ENCODE measurements around the gene SMARCC2. TPM values are rescaled to one million over a fixed set of nuclear protein-coding genes. Genes with fewer than 3 reads are reported as not detected.
A peak's percentile ranks its signal among the peaks of the same experiment; 100 is the strongest.

Gene SMARCC2
- total and polyA plus RNA-seq, 2 of the 13 experiments (the other 11 are each of a cell fraction or from before 2014, with no cell fraction given), result 21.3 to 24.1 TPM

DNA sequence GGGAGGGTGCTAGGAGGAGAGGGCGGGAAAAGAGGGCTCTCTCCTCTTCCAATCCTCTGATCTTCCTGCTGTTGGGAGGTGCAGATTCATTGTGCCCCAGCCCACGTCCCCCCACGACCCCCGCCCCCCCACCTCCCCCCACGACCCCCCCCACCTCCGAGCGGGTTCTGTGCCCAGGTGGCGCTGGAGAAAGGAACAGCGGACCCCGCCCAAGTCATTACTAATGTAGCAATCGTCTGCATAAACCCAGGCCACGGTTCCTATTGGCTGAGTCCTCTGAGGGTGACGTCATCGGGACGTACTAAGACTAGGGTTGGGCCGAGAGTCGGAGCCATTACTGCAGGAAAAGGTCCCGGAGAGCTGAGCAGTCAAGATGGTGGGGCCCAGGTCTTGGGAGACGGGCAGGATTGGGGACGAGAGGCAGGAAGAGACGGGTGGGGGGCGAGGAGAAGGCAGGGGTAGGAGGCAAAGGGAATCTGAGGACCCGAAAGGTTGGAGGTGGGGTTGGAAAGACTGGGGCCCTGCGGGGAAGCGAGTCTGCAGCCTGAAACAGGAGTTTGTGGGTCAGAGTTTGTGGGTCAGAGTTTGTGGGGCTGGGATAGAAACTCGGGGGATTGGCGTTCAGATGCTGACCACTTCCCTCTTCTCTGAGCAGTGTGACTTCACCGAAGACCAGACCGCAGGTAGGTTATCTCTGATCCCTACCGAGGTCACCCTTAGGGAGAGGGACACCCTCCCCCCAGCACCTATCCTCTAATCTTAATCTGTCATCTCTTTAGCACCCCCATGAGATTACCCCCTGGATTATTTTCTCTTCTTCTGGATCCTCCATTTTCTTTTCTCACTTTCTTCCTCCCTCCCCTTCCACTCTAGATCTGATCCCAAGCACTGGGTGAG, 31.0 kb downstream of the SMARCC2 start, which contains the start of gene MYL6 (continued):
- TF ChIP-seq, protein P1, sequence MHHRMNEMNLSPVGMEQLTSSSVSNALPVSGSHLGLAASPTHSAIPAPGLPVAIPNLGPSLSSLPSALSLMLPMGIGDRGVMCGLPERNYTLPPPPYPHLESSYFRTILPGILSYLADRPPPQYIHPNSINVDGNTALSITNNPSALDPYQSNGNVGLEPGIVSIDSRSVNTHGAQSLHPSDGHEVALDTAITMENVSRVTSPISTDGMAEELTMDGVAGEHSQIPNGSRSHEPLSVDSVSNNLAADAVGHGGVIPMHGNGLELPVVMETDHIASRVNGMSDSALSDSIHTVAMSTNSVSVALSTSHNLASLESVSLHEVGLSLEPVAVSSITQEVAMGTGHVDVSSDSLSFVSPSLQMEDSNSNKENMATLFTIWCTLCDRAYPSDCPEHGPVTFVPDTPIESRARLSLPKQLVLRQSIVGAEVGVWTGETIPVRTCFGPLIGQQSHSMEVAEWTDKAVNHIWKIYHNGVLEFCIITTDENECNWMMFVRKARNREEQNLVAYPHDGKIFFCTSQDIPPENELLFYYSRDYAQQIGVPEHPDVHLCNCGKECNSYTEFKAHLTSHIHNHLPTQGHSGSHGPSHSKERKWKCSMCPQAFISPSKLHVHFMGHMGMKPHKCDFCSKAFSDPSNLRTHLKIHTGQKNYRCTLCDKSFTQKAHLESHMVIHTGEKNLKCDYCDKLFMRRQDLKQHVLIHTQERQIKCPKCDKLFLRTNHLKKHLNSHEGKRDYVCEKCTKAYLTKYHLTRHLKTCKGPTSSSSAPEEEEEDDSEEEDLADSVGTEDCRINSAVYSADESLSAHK (CRISPR knock-in tag; IDR thresholded peaks at IDR 0.05; ENCODE audit: borderline replicate concordance), result no peak
- no peak for TF ChIP-seq KDM6A (CRISPR knock-in tag; IDR thresholded peaks at IDR 0.05; ENCODE audit: low read depth)
- 0 out of 2 replicates have a peak, but pooled peaks have one; percentile 17 for TF ChIP-seq MEIS2 (CRISPR knock-in tag; IDR thresholded peaks at IDR 0.05)
- peak; percentile 15 for TF ChIP-seq PHF5A (CRISPR knock-in tag; IDR thresholded peaks at IDR 0.05; ENCODE audit: low read depth, unreplicated experiment)
- no peak for TF ChIP-seq ZNF557 (CRISPR knock-in tag; IDR thresholded peaks at IDR 0.05)
- TF ChIP-seq EED (CRISPR knock-in tag; IDR thresholded peaks at IDR 0.05), result 0 out of 2 replicates have a peak, but pooled peaks have one; percentile 44
- TF ChIP-seq, protein P2, sequence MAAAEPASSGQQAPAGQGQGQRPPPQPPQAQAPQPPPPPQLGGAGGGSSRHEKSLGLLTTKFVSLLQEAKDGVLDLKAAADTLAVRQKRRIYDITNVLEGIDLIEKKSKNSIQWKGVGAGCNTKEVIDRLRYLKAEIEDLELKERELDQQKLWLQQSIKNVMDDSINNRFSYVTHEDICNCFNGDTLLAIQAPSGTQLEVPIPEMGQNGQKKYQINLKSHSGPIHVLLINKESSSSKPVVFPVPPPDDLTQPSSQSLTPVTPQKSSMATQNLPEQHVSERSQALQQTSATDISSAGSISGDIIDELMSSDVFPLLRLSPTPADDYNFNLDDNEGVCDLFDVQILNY (CRISPR knock-in tag; conservative IDR thresholded peaks at IDR 0.05), result no peak
- no peak for TF ChIP-seq EZH2 (conservative IDR thresholded peaks at IDR 0.05; ENCODE audit: low read depth, low read length)
- TF ChIP-seq, protein P3, sequence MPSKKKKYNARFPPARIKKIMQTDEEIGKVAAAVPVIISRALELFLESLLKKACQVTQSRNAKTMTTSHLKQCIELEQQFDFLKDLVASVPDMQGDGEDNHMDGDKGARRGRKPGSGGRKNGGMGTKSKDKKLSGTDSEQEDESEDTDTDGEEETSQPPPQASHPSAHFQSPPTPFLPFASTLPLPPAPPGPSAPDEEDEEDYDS (CRISPR knock-in tag; IDR thresholded peaks at IDR 0.05), result peak; percentile 100
- no peak for TF ChIP-seq FOSL1 (CRISPR knock-in tag; IDR thresholded peaks at IDR 0.05; ENCODE audit: borderline replicate concordance)
- TF ChIP-seq, protein P4, sequence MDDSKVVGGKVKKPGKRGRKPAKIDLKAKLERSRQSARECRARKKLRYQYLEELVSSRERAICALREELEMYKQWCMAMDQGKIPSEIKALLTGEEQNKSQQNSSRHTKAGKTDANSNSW (CRISPR knock-in tag; IDR thresholded peaks at IDR 0.05; ENCODE audit: borderline replicate concordance), result no peak
- peak; percentile 24; the same call in 1 of the 2 replicates for TF ChIP-seq ZNF83 (CRISPR knock-in tag; IDR thresholded peaks at IDR 0.05; ENCODE audit: borderline replicate concordance)
- no peak for TF ChIP-seq PAWR (CRISPR knock-in tag; IDR thresholded peaks at IDR 0.05; ENCODE audit: borderline replicate concordance)
- TF ChIP-seq PHF20 (CRISPR knock-in tag; IDR thresholded peaks at IDR 0.05), result no peak
- TF ChIP-seq HOXA7 (CRISPR knock-in tag; IDR thresholded peaks at IDR 0.05), result no peak
- TF ChIP-seq, protein P5, sequence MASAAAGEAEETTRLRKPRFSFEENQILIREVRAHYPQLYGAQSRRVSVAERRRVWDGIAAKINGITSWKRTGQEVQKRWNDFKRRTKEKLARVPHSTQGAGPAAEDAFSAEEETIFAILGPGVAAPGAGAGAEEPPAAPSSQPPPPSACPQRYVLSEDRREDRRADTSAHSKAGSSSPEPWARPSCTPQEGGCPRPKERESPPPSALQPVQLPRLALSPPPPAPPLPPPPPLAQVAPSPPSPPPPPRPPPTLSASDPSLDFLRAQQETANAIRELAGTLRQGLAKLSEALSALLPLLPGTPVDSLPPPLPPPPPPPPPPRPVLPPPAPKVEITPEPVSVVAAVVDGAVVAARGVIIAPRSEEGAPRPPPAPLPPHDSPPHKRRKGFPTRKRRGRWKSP (CRISPR knock-in tag; IDR thresholded peaks at IDR 0.05), result 0 out of 2 replicates have a peak, but pooled peaks have one; percentile 12
- peak; percentile 52 for TF ChIP-seq ZNF883 (CRISPR knock-in tag; IDR thresholded peaks at IDR 0.05; ENCODE audit: not compliant biosample characterization)
- 0 out of 2 replicates have a peak, but pooled peaks have one; percentile 46 for TF ChIP-seq ZNF317 (CRISPR knock-in tag; IDR thresholded peaks at IDR 0.05)
- TF ChIP-seq, protein P6, sequence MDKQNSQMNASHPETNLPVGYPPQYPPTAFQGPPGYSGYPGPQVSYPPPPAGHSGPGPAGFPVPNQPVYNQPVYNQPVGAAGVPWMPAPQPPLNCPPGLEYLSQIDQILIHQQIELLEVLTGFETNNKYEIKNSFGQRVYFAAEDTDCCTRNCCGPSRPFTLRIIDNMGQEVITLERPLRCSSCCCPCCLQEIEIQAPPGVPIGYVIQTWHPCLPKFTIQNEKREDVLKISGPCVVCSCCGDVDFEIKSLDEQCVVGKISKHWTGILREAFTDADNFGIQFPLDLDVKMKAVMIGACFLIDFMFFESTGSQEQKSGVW (CRISPR knock-in tag; IDR thresholded peaks at IDR 0.05; ENCODE audit: borderline replicate concordance), result no peak
- TF ChIP-seq GFI1 (CRISPR knock-in tag; IDR thresholded peaks at IDR 0.05; ENCODE audit: borderline replicate concordance), result no peak; the same call in 1 of the 2 replicates
- TF ChIP-seq MAFG (CRISPR knock-in tag; IDR thresholded peaks at IDR 0.05), result no peak
- TF ChIP-seq MYC (CRISPR knock-in tag; IDR thresholded peaks at IDR 0.05; ENCODE audit: borderline replicate concordance), result no peak; the same call in 1 of the 2 replicates
